ENCODE measurements around the gene KCNK3.

KCNK3 gene

DNA sequence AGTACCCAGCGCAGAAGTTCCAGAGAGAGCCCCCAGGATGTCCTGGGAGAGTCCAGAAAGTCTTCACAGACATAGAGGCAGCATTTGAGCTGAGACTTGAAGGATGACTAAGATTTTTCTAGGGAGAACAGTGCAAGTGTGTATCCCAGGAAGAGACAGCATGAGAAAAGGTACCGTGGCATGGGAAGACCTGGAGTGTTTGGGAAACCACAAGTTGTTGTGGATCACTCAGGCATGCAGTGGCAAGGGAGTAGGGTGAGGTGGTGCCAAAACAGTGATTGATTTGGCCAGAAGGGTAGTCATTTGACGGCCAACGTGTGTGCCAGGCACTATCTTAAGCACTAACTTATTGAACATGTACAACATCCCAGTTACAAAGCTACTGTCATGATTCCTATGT lies 24.5 kb upstream of the KCNK3 start:
- DNase-seq, result no peak

DNA sequence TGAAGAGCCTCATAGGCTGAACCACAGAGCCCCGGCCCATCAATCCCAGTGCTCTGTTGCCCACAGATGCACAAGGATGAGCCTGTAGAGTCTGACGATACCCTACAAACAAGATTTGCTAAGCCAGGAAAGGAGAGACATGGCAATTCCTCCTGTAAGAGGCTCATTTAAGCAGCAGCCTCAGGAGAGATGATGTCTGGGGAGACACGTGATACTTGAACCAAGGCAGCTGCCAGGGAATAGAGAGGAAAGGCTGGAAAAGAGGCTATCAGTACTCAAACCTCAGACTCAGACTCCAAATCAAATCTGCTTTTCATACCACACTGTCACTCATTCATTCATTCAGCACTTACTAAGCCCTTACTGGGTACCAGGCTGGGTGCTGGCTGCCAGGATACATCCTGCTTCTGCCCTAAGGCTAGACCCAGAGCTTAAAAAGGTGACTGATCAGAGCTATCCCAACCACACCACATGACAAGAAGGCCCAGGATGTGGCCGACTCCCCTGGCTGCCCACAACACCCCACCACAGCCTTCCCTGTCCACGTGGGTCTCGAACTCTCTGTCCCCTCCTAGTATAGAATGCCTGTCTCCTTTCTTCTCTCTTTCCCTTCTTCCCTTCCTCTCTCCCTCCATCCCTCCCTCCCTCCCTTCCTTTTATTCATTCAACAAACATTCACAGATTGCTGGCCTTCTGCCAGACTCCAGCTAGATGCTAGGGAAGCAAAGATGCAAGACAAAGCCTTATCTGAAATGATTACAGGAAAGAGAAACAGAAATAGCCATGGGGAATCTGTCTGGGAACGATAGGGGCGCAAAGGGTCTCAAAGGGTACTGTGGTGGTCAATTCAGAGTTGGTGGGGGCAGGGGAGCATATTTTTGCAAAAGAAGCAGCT lies 23.4 kb upstream of the KCNK3 start:
- DNase-seq, result no peak

DNA sequence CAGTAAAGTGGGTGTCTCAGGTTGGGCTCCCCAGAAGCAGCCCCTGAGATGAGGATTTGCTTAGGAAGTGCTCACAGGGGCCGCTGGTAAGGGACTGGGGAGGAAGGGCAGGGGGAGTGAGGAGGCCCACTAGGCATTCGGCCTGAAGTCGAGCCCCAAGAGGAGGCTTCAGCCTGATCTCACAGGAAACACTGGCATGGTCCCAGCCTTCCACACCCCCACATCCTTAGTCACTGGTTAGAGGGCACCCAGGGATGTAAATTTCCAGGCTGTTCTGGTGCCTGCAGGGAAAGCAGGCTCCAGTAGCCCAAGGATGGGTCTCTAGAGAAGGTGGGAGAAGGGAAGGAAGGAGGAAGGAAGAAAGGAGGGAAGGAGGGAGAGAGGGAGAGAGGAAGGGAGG lies 22.4 kb upstream of the KCNK3 start:
- DNase-seq, result no peak

DNA sequence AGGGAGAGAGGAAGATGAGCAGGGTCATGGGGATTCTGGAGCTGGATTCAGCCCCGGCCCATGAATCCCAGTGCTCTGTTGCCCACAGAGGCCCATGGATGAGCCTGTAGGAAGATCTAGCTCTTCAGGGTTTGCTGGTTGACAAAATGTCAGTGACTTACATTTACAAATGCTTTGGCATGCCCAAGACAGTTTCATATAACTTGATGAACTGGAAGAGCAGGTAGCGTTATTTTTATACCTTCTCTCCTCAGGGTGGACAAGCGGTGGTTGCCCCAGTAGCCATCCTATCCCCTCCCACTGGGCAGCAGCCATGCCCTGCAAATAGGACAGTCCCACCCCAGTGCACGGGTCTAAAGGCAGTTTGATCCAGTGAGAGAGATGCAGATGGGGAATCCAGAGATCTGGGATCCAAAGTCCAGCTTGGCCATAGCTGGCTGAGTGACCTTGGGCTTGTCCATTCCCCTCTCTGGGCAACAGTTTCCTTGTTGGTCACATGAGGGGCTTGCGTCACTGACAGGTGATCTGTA lies 21.5 kb upstream of the KCNK3 start:
- no peak for DNase-seq

DNA sequence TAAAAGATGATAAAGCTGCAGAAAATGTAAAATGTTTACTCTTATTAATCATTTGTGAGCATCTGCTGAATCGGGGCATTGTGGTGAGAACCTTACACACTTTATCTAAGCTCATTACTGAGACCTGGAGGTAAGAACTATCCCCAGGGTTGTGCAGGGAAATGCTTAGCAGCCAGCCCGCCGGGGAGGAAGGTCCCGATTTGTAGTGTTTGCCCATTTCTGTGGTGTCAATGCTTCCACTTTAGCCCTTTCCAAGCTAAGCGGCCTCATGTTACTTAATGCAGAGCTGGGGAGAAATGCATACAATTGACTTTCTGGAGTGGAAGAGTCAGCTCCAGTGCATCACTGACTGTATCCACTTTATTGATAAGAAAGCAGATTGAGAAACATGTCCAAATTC lies 20.8 kb upstream of the KCNK3 start:
- no peak for DNase-seq

DNA sequence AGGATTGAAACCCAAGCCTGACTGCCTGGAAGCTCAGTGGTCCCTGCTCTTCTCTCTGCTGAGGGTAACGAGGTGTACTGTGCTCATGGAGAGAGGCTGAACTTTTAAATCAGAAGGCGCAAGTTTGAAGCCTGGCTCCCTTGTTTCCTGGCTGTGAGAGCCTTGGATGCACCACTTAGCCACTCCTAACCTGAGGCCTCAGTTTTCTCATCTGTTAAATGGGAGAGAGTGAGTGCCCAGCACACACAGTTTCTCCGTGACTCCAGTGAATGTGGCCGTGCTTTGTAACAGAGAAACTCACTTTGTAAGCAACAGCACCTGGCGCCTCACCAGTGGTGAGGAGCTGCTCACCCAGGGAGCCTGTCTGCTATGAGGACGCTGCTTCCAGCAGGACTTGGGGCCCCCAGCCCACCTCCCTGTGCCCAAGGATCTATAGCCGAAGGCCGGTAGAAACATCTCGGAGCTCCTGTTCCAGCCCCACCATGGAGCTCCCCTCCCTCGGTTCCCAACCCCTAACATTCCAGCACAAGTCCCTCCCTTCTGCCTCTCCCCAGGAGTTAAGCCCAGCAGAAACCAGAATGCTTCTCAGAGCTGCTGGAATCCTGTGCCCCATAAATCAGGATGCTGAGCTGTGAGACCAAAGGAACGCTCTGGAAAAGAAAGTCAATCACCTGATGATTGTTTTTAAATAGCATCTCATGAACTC lies 20.3 kb upstream of the KCNK3 start:
- no peak for DNase-seq

DNA sequence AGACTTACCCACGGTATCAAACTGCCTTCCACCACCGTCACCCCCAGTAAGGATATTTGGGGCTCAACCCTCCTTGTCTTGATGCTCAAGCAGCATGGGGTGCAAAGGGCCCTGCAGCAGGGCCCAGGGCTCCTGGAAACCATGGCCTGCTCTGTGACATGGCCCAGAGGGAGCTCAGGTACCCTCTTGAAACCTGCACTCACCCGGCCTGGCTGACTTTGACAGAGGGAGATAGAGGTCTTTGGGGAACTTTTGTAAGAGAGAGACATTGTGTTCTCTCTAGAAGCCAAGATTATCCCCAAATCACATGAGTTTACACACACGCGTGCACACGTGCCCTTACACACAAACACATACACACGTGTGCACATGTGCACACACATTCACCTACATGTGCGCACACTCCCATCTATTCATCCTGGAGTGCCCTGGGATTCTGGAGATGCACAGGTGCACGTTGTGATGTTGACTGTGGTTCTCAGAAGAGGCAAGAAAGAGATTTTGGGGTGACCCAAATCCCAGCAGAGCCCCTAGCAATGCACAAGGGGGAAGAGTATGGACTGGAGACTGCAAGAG lies 19.6 kb upstream of the KCNK3 start:
- DNase-seq, result no peak

DNA sequence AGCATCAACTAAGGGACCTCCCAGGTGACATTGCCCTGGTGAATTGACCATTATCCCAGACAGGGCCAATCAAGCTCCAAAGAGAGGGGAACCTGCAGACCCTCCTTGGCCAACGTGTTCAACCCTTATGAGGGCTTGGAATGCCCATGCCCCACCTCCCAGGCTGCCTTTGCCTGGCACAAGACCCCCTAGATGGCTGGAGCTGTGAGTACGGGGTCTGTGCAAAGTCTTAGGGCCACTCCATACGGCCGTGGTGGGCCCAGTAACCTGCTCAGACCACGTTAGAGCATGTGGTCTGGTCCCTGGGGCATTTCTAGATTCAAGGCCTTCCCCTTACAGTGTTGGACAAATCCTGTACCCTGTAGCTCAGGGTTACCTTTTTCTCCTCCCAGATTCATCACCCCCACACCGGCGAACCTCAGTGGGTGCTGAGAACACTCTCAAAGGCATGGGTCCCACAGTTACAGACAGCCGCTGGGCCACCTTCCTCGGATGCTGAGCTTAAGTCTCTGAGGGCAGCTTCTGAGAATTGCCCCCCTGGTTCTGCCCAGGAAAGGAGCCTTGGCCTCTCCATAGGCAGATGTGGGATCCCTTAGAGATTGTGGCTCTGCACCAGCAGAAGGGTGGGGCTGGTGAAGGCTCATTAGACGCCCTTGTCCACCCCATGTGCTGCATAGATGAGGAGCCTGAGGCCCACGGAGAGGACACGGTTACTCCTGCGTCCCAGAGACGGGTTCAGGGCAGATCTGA lies 18.3 kb upstream of the KCNK3 start:
- no peak for DNase-seq

DNA sequence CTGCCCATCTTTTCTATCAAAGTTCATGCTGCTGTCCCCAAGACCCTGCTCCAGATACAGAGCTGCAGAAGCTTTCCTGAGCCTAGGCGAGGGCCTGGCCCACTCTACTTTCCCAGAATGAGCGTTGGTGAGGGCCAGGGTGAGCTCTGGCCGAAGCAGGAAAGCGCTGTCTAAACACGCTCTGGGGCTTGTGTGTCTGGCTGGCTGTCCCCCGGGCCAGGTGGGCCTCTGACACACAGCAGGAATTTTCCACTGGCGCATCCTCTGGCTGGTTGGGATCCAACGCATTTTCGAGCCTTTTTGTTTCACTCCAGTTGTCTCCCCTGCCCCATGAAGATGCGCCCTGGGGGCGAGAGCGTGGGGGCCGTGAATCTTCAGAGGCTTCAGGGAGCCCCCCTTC lies 17.8 kb upstream of the KCNK3 start:
- DNase-seq, result no peak

DNA sequence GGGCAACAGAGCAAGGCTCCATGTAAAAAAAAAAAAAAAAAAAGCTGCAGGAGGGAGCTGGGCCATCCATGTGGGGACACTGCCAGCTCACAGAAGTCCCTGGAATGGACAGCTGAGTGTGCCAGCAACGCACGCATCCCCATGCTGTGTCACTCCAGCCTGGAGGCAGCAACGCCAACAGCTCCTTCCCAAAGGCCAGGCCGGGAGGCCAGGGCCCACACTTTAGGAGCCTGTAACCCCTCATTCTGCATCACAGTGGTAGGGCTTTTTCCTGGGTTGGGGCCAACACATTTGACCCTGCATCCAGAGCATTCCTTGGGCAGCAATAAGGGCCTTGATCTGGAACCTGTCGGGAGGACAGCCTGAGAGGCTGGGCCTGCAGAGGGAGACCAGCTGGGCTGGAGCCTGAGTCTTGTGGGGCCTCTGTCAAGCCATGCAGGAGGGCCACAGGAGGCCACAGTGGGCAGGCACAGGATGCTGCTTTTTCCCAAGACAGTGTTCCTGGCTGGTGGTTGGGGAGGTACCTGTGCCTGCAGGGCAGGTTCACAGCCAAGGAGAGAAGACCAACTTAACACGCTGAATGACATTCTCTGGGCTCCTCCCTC lies 16.8 kb upstream of the KCNK3 start:
- DNase-seq, result no peak

DNA sequence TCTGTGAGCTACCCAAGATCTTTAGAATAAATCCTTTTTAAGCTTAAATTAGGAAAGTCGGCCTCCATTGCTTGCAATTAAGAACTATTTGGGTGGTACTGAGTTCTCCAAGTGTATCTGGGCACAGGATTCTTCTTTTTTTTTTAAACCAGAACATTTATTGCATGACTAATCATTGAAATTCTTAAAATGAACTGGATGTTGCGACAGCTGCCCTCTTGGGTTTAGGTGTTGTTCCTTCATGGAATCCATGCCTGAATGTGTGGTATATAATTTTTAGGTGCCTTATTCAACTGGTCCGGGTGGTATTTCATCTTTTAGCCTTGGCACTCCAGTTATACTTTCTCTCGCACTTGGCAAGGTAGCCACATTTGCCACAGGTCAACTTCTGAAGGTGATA lies 14.5 kb upstream of the KCNK3 start:
- no peak for DNase-seq

DNA sequence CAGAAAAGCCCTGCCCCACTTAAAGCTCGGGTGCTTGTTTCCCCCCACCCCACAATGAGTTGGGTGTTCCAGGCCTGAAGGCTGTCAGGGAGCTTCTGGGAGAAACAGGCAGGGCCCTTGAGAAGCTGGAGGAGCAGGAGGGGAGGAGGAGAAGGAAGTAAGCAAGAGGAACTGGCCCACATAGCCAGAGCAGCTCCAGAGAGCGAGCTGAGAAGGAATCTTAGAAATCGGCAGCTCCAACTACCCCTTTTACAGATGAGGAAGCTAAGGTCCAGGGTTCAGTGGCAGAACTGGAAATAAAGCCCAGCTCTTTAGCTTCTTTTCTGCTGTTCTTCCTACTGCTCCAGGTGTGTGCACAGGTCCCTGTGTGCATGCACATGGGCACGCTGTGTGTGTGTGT lies 12.7 kb upstream of the KCNK3 start:
- no peak for DNase-seq

DNA sequence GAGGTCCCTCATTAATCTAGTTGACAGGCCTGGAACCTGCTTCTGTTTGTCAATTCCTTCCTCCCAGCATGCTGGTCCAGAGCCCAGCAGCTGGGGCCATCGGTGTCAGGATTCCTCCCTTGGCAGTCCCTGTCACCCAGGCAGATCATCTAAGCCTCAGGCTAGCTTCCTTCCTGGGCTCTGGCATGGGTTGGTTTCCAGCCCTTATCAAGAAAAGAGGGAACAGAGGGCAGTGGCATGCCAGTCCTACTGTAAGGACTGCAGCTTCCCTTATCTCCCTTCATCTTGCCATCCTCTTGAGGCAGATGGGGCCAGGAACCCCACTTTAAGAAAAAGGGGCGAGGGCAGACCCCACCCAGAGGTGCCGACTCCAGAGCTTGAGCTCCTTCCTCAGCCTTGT lies 10.9 kb upstream of the KCNK3 start:
- no peak for DNase-seq

DNA sequence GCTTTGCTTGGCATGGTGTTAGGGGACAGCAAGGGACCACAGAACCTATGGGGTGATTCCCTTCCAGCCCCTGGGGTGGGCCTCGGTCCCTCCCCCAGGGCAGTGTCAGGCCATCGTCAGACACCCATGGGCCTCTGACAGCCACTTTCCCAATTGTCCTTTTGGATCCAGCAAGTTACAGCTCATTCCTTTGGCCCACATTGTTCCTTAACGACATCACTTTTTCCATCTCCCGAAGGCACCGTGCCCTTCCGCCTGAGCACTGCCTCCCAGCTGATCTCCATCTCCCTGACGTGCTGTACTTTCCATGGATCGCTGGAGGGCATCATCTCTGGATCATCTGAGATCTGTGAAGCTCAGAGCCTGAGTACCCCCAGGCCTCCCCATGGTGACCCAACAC lies 10.4 kb upstream of the KCNK3 start:
- DNase-seq, result no peak

DNA sequence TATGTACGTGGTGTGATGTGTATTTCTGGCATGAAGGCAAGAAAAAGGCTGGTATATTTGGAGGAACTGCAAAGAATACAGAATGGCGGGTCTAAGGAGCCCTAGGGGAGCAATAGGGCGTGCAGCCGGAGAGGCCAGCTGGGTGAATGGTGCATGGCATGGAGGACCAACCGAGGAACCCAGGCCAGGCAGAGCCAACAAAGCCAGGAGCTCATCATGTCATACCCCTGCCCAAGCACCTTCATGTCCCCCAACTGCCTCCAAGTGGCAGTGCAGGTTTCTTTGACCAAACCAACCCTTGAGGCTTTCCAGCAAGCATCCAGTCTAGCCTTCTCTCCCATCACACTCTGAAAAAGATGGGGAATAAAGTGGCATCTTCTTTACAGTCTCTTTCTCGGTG lies 8.9 kb upstream of the KCNK3 start:
- DNase-seq, result no peak

DNA sequence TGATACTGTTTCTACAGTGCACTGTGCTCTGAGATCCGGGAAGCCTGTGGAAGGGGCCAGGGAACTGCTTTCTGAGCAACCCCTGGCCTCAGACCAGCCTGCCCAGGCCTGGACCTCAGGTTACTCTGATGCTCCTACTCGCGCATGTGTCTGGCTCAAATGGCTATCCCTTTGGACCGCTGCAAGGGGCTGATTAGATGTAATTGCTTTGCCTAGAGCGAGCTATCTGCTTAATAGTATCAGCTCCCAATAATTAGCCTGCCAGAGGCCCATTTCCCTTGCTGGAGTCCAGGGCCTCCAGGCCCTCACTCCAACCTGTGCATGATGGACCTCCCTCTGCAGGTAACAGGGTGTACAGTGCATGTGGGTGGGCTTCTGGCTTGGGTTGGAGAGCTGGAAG lies 7.2 kb upstream of the KCNK3 start:
- no peak for DNase-seq

DNA sequence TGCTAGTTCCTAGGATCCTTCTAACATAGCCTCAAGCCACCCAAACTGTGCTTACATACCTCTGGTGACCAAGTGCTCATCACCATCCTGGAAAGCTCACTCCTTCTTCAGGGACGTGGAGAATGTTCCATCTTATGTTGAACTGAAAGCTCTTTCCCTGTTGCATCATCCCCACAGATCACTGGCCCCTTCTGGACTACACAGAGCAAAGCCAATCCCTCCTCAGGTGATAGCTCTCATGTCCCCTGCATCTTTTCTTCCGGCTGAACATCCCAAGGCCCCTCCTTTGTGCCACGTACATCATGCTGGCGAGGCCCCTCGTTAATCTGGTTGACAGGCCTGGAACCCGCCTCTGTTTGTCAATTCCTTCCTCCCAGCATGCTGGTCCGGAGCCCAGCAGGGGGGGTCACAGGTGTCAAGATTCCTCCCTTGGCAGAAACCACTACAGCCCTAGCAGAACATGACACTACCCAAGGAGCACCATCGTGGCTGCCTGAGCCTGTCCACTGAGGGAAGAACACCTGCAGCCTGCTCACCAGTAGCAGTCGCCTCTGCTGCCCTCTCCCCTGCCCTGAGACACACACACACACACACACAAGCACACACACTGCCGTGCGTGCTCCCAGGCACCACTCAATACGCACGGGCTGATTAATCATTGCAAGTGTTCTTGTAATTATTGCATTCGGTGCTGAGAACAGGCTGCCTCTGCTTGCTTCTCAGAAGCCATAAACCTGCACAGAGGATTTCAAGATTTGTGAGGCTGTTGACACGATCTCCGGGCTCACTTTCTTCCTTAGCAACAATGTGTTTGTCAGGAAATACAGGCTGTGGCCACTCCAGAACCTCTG lies 6.3 kb upstream of the KCNK3 start:
- peak; percentile 55 for DNase-seq

DNA sequence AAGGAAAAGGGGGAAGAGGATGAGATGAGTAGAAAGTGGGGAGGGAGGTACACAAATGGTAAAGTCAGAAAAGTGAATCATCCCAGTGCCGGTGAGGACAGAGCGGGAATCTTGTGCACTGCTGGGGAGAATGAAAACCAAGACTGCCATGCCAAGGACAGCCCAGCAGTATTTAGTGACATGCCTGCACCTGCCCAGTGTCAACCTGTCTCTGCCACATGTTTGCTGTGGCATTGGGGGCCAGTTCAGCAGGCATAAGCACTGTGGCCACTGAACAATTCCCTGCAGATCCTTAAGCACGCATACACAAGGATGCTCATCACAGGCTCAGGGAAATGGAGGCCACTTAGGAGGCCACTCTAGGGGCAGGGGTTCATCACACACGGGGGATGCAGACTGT lies 5.2 kb upstream of the KCNK3 start:
- DNase-seq, result peak; percentile 53

DNA sequence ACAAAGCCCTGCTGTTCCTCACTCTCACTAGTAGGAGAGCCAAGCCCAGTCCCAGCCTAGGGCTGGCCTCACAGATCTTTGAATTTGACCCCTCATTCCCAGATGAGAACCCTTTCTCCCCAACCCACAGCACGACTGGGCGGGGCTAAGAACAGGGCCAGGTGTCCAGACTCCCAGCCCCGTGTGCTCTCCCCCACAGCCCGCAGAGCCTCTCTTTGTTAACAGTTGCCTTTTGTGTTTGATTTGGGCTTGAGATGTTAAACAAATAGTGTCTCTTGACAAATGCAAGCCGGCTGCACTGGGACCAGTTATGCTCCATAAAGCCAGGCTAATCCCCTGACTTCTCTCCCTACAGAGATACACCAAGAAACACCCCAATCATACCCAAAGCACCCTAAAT lies 4.7 kb upstream of the KCNK3 start:
- DNase-seq, result peak; percentile 72

DNA sequence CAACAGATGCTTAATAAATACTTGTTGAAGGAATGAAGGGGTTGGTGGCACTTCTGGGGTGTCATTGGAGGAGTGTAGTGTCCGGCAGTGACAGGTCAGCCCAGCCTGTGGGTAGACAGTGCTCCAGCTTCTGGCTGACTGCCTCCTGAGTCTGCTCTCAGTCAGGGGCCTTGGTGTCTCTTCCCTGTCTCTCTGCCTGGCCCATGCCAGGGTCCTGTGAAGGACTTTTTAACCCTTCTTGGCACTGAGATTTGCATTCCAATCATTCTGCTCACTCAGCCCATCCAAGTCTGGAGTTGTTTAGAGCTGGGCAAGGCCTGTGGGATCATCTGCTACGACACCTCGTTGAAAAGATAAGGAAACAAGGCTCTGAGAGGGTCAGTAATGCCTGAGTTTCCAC lies 1.4 kb upstream of the KCNK3 start:
- no peak for DNase-seq

DNA sequence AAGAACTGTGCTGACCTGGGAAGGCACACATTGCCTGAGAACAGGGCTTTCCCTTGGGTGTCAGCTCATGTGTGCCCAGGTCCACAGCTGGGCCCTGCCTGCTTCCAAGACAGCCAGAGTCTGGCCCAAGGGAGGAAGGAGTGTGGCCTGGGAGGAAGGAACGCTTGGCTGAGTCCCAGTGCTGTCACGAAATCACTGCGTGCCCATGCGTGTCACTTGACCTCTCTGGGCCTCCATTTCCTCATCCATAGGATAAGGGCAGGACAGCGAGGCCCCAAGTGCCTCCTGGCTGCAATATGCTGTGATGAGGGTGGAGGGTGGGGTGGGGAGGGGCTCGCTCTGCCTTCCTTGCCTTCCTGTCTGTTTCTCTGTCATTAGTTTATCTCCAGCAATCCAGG lies 642 bp upstream of the KCNK3 start:
- DNase-seq, result no peak

Data from COR-L47 (cell line).